Measurements from ENCODE around the gene SPAG17. TPM values are rescaled to one million over a fixed set of nuclear protein-coding genes. Genes with fewer than 3 reads are reported as not detected.
"Not testable (repeated sequence)": the region's sequence is repeated elsewhere in the genome, so short reads cannot be mapped to it uniquely, and the experiment has no call there.

The SPAG17 gene
- total and polyA plus RNA-seq, 2 donors from 2014 or later = 8.7 to 10.4 TPM

DNA sequence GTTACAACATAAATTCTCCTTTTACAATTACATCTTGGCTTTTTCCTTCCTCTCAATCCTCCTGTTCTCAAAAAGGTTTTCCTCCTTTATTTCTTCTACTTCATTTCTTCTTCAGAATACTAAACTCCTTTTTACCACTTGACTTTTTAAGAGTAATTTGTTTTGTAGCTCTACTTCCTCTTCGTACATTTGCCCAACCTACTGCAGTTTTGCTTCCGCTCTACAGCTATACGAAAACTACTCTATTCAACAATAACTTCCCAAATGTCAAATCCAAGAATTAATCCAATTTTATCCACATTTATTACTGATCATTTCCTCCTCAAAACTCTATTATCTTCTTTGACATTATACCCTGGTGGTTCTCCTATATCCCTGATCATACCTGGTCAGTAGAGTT is 259.0 kb downstream of the SPAG17 start:
- FAIRE-seq (no peak), DNase-seq (no peak)
- Histone ChIP-seq H3K27me3 (ENCODE audit: control insufficient read depth, insufficient read depth, low read length) (no peaks in the 10 kb centered on the region), H3K4me1 (ENCODE audit: control insufficient read depth in 2 of 3, insufficient read depth in 2 of 3, low read depth in 1 of 3, low read length in 3 of 3) (peaks cover 0 to 10% (median 7%) of the 10 kb centered on the region in 3 donors), H3K9me3 (ENCODE audit: control insufficient read depth in 2 of 3, insufficient read depth in 1 of 3, low read length in 3 of 3) (no peaks in the 10 kb centered on the region), H3K9ac (ENCODE audit: low read length in 3 of 3) (no peak overlapping the region), H3K36me3 (ENCODE audit: control insufficient read depth in 2 of 3, insufficient read depth in 3 of 3, low read length in 3 of 3) (no peaks in the 10 kb centered on the region), H3K4me3 (ENCODE audit: low read length in 3 of 3) (no peak overlapping the region), H3K27ac (ENCODE audit: low read depth in 2 of 2, low read length in 2 of 2) (no peak overlapping the region)
- TF ChIP-seq, protein P1, sequence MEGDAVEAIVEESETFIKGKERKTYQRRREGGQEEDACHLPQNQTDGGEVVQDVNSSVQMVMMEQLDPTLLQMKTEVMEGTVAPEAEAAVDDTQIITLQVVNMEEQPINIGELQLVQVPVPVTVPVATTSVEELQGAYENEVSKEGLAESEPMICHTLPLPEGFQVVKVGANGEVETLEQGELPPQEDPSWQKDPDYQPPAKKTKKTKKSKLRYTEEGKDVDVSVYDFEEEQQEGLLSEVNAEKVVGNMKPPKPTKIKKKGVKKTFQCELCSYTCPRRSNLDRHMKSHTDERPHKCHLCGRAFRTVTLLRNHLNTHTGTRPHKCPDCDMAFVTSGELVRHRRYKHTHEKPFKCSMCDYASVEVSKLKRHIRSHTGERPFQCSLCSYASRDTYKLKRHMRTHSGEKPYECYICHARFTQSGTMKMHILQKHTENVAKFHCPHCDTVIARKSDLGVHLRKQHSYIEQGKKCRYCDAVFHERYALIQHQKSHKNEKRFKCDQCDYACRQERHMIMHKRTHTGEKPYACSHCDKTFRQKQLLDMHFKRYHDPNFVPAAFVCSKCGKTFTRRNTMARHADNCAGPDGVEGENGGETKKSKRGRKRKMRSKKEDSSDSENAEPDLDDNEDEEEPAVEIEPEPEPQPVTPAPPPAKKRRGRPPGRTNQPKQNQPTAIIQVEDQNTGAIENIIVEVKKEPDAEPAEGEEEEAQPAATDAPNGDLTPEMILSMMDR (IDR thresholded peaks at IDR 0.05; ENCODE audit: borderline replicate concordance, extremely low read depth, insufficient read depth) = no peak
- intact Hi-C loops (cut with DNase I) = no loop called here

DNA sequence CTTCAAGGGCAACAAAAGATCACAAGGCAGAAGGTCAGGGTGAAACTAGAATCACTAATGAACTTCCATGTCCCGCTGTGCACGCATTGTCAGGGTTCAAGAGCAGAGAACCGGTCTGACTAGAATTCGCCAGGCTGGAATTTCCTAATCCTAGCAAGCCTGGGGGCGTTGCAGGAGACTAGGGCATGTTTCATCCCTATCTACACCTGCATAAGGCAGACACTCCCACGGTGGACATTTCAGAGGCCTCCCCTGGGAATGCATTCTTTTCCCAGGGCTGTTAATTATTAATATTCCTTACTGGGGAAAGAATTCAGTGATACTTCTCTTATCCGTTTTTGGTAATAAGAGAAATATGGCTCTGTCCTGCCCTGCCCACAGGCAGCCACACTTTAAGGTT is 262.3 kb downstream of the SPAG17 start:
- H3K4me1 ChIP-seq (ENCODE audit: control insufficient read depth in 2 of 3, insufficient read depth in 2 of 3, low read depth in 1 of 3, low read length in 3 of 3); H3K9ac ChIP-seq (ENCODE audit: low read length in 3 of 3); intact Hi-C loops (cut with DNase I); H3K36me3 ChIP-seq (ENCODE audit: control insufficient read depth in 2 of 3, insufficient read depth in 3 of 3, low read length in 3 of 3); DNase-seq; H3K9me3 ChIP-seq (ENCODE audit: control insufficient read depth in 2 of 3, insufficient read depth in 1 of 3, low read length in 3 of 3); H3K27ac ChIP-seq (ENCODE audit: low read depth in 2 of 2, low read length in 2 of 2); H3K4me3 ChIP-seq (ENCODE audit: low read length in 3 of 3); H3K27me3 ChIP-seq (ENCODE audit: control insufficient read depth, insufficient read depth, low read length); FAIRE-seq: not testable (repeated sequence)

DNA sequence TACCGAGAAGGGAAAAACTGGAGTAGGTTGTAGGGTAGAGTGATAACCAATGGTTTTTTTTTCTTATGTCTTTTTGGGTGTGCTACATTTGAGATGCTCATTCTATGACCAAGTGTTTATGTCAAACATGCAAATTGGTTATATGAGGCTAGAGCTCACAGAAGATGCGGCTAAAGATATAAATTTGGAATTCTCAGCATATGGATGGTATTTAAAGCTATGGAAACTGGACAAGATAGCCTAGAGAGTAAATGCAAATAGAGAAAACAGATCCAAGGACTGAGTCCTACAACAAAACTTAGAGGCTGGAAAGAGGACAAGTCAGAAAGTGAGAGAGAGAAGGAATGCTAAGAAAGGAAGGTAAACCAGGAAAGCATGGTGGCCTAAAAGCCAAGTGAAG is 263.0 kb downstream of the SPAG17 start:
- FAIRE-seq (no peak), DNase-seq (no peak)
- TF ChIP-seq, protein P1 (IDR thresholded peaks at IDR 0.05; ENCODE audit: borderline replicate concordance, extremely low read depth, insufficient read depth) = no peak
- Histone ChIP-seq H3K27me3 (ENCODE audit: control insufficient read depth, insufficient read depth, low read length) (no peaks in the 10 kb centered on the region), H3K4me1 (ENCODE audit: control insufficient read depth in 2 of 3, insufficient read depth in 2 of 3, low read depth in 1 of 3, low read length in 3 of 3) (no peaks in the 10 kb centered on the region), H3K9me3 (ENCODE audit: control insufficient read depth in 2 of 3, insufficient read depth in 1 of 3, low read length in 3 of 3) (no peaks in the 10 kb centered on the region), H3K4me3 (ENCODE audit: low read length in 3 of 3) (no peak overlapping the region), H3K9ac (ENCODE audit: low read length in 3 of 3) (no peak overlapping the region), H3K36me3 (ENCODE audit: control insufficient read depth in 2 of 3, insufficient read depth in 3 of 3, low read length in 3 of 3) (peaks cover 0 to 14% (median 2%) of the 10 kb centered on the region in 3 donors), H3K27ac (ENCODE audit: low read depth in 2 of 2, low read length in 2 of 2) (no peak overlapping the region)
- intact Hi-C loops (cut with DNase I) = no loop called here

DNA sequence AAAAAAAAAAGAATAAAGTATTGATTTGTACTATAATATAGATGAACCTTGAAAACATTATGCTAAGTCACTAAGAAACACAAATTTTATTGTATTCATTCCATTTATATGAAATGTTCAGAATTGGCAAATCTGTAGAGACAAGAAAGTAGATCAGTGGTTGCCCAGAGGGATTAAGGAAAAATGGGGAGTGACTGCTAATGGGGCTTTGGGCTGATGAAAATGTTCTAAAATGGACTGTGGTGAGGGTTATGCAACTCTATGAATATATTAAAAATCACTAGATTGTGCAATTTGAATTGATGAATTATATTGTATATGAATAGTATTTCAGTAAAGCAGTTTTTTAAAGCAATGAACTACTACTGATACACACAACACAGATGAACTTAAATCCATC is 265.7 kb downstream of the SPAG17 start:
- H3K36me3 ChIP-seq (ENCODE audit: control insufficient read depth in 2 of 3, insufficient read depth in 3 of 3, low read length in 3 of 3) = peaks cover 7 to 14% (median 8%) of the 10 kb centered on the region in 3 donors
- no peak overlapping the region for H3K4me3 ChIP-seq (ENCODE audit: low read length in 3 of 3)
- intact Hi-C loops (cut with DNase I) = no loop called here
- TF ChIP-seq, protein P1 (IDR thresholded peaks at IDR 0.05; ENCODE audit: borderline replicate concordance, extremely low read depth, insufficient read depth) = no peak
- no peaks in the 10 kb centered on the region for H3K9me3 ChIP-seq (ENCODE audit: control insufficient read depth in 2 of 3, insufficient read depth in 1 of 3, low read length in 3 of 3)
- FAIRE-seq (no peak), DNase-seq (no peak)
- H3K9ac ChIP-seq (ENCODE audit: low read length in 3 of 3) = no peak overlapping the region
- no peaks in the 10 kb centered on the region for H3K4me1 ChIP-seq (ENCODE audit: control insufficient read depth in 2 of 3, insufficient read depth in 2 of 3, low read depth in 1 of 3, low read length in 3 of 3)
- H3K27ac ChIP-seq (ENCODE audit: low read depth in 2 of 2, low read length in 2 of 2) = no peak overlapping the region
- H3K27me3 ChIP-seq (ENCODE audit: control insufficient read depth, insufficient read depth, low read length) = no peaks in the 10 kb centered on the region

All from kidney (tissue), 14 donors.